Osteocyte (in vitro differentiated cells): ENCODE results near the gene CILP. TPM values are rescaled to one million over a fixed set of nuclear protein-coding genes. Genes with fewer than 3 reads are reported as not detected.
A peak's percentile ranks its signal among the peaks of the same experiment; 100 is the strongest.

Experiments
- DNase-seq: peaks from one replicate; pipeline ENCODE4 v3.0.0; 2021; ENCODE audit warnings: mixed read lengths; ENCODE audit not compliant: unreplicated experiment; ENCODE audit errors: extremely low spot score
- H3K27ac Mint-ChIP-seq: one replicate; pipeline ENCODE4 v1.8.0; 2021; ENCODE audit warnings: mild to moderate bottlenecking, mixed read lengths; ENCODE audit not compliant: unreplicated experiment
- H3K27me3 Mint-ChIP-seq: one replicate; pipeline ENCODE4 v1.8.0; 2021; ENCODE audit warnings: mixed read lengths; ENCODE audit not compliant: unreplicated experiment
- H3K36me3 Mint-ChIP-seq: one replicate; pipeline ENCODE4 v1.8.0; 2021; ENCODE audit warnings: mixed read lengths; ENCODE audit not compliant: unreplicated experiment
- H3K4me1 Mint-ChIP-seq: one replicate; pipeline ENCODE4 v1.8.0; 2021; ENCODE audit warnings: mixed read lengths; ENCODE audit not compliant: unreplicated experiment
- H3K4me3 Mint-ChIP-seq: one replicate; pipeline ENCODE4 v1.8.0; 2021; ENCODE audit warnings: mild to moderate bottlenecking, moderate library complexity, mixed read lengths; ENCODE audit not compliant: unreplicated experiment
- H3K9me3 Mint-ChIP-seq: one replicate; pipeline ENCODE4 v1.8.0; 2021; ENCODE audit warnings: mixed read lengths; ENCODE audit not compliant: unreplicated experiment
- CTCF ChIP-seq: fragments of 200-600 bp; sonication (generic); IDR thresholded peaks from 2 replicates; pipeline ENCODE4 v1.5.0; 2021; ENCODE audit warnings: antibody characterized with exemption, mild to moderate bottlenecking, moderate library complexity
- long read RNA-seq: library from polyadenylated mRNA; unstranded; transcript quantifications from one replicate; pipeline ENCODE4 v2.0.0, GENCODE V29; 2021
- total RNA-seq: library from RNA; stranded (reverse); gene quantifications from 2 replicates; pipeline ENCODE4 v1.2.1, GENCODE V29; 2021

The CILP gene
- total RNA-seq, result 0.19 TPM in 1 of 2 replicates, not detected in the other
- long read RNA-seq, result 0 reads

- H3K9me3 Mint-ChIP-seq, result no peaks in the 10 kb centered on the region
- H3K27me3 Mint-ChIP-seq, result peaks cover 7% of the 10 kb centered on the region
- DNase-seq, result no peak
- peak within 1 kb of the TSS; percentile 66 for H3K27ac Mint-ChIP-seq
- peaks cover 28% of the 10 kb centered on the region for H3K4me1 Mint-ChIP-seq
- TF ChIP-seq CTCF, result no peak
- no peaks in the 10 kb centered on the region for H3K36me3 Mint-ChIP-seq
- H3K4me3 Mint-ChIP-seq, result peak within 1 kb of the TSS; percentile 24
These were observed at the start of gene CILP for GRCh38 chr15:65210770-65211481. TSS of gene CILP (minus strand) at chr15:65211473. CDS start at chr15:65209755, 1,718 bp downstream.

- Mint-ChIP-seq H3K4me3 (no peak overlapping the region), H3K27me3 (no peaks in the 10 kb centered on the region), H3K27ac (no peak overlapping the region), H3K36me3 (peaks cover 35% of the 10 kb centered on the region), H3K4me1 (no peaks in the 10 kb centered on the region), H3K9me3 (no peaks in the 10 kb centered on the region)
- no peak for DNase-seq
- no peak for TF ChIP-seq CTCF
These were observed 49.7 kb upstream of the CILP start for GRCh38 chr15:65260968-65261367.

GRCh38 chr15:65259367-65259797 is 48.1 kb upstream of the CILP start:
- no peak overlapping the region for H3K4me3 Mint-ChIP-seq
- peaks cover 5% of the 10 kb centered on the region for H3K4me1 Mint-ChIP-seq
- no peak for DNase-seq
- peaks cover 36% of the 10 kb centered on the region for H3K36me3 Mint-ChIP-seq
- no peak for TF ChIP-seq CTCF
- H3K9me3 Mint-ChIP-seq, result no peaks in the 10 kb centered on the region
- H3K27me3 Mint-ChIP-seq, result no peaks in the 10 kb centered on the region
- no peak overlapping the region for H3K27ac Mint-ChIP-seq

- Mint-ChIP-seq H3K4me1 (peaks cover 8% of the 10 kb centered on the region), H3K36me3 (peaks cover 36% of the 10 kb centered on the region), H3K27me3 (no peaks in the 10 kb centered on the region), H3K27ac (no peak overlapping the region), H3K4me3 (no peak overlapping the region), H3K9me3 (no peaks in the 10 kb centered on the region)
- no peak for TF ChIP-seq CTCF
- no peak for DNase-seq
These were observed 47.3 kb upstream of the CILP start for GRCh38 chr15:65258375-65259262.
